ENCODE data around the gene KCNA3.

GRCh38 chr1:110668549-110668948, 6.2 kb downstream of the KCNA3 start:
- TF ChIP-seq POLR2A (IDR thresholded peaks at IDR 0.05) = no peak
- TF ChIP-seq, protein P1, sequence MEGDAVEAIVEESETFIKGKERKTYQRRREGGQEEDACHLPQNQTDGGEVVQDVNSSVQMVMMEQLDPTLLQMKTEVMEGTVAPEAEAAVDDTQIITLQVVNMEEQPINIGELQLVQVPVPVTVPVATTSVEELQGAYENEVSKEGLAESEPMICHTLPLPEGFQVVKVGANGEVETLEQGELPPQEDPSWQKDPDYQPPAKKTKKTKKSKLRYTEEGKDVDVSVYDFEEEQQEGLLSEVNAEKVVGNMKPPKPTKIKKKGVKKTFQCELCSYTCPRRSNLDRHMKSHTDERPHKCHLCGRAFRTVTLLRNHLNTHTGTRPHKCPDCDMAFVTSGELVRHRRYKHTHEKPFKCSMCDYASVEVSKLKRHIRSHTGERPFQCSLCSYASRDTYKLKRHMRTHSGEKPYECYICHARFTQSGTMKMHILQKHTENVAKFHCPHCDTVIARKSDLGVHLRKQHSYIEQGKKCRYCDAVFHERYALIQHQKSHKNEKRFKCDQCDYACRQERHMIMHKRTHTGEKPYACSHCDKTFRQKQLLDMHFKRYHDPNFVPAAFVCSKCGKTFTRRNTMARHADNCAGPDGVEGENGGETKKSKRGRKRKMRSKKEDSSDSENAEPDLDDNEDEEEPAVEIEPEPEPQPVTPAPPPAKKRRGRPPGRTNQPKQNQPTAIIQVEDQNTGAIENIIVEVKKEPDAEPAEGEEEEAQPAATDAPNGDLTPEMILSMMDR (IDR thresholded peaks at IDR 0.05) = no peak
